Measurements from ENCODE around the gene TLK2.

The TLK2 gene

DNA sequence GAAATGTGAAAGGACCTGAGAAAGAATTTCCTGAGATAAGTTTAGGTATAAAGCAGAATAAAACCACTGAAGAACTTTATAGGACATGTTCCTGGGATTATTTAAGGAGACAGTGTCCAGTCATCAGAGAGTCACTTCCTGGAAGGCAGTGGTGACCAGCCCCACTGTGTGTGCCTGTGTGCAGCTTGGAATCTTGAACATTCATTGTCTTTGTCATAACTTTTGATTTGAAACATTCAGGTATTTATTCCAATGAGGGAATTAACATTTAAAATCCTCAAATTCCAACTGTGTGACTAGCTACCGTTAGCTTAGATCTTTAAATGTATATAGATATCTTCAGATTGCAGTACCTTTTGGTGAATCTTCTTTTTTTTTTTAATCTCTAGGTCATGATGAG is 87.2 kb downstream of the TLK2 start:
- no peaks in the 10 kb centered on the region for H3K27me3 ChIP-seq (replicated peaks; ENCODE audit: control insufficient read depth, insufficient read depth, low read length)
- H3K36me3 ChIP-seq (ENCODE audit: control insufficient read depth, insufficient read depth, low read length): peaks cover 3% of the 10 kb centered on the region
- H3K4me3 ChIP-seq (replicated peaks; ENCODE audit: low read depth, low read length): no peak overlapping the region
- no peak for DNase-seq (ENCODE audit: extremely low read depth, insufficient read length)
- TF ChIP-seq, protein P1, sequence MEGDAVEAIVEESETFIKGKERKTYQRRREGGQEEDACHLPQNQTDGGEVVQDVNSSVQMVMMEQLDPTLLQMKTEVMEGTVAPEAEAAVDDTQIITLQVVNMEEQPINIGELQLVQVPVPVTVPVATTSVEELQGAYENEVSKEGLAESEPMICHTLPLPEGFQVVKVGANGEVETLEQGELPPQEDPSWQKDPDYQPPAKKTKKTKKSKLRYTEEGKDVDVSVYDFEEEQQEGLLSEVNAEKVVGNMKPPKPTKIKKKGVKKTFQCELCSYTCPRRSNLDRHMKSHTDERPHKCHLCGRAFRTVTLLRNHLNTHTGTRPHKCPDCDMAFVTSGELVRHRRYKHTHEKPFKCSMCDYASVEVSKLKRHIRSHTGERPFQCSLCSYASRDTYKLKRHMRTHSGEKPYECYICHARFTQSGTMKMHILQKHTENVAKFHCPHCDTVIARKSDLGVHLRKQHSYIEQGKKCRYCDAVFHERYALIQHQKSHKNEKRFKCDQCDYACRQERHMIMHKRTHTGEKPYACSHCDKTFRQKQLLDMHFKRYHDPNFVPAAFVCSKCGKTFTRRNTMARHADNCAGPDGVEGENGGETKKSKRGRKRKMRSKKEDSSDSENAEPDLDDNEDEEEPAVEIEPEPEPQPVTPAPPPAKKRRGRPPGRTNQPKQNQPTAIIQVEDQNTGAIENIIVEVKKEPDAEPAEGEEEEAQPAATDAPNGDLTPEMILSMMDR (IDR thresholded peaks at IDR 0.05; ENCODE audit: insufficient read depth, low read length, poor library complexity, severe bottlenecking): no peak

DNA sequence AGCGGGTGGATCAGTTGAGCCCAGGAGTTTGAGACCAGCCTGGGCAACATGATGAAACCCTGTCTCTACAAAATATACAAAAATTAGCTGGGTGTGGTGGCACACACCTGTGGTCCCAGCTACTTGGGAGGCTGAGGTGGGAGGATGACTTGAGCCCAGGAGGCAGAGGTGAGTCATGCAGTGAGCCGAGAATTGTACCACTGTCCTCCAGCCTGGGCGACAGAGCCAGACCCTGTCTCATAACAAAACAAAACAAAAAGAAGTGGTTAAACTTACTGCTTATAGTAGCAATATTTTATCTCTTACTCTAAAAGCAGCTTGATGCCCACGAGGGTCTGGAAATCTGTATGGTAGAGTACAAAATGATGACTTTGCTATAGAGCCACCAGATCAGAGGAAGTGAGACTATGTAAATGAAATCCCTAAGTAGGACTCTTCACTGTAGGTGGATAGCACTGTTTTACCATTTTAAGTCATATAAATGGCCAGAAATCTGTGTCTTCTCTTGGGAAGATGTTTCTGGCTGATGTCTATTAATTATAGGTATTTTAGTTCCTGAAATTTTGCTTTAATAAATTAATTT is 88.5 kb downstream of the TLK2 start:
- TF ChIP-seq, protein P1 (IDR thresholded peaks at IDR 0.05; ENCODE audit: insufficient read depth, low read length, poor library complexity, severe bottlenecking): no peak

DNA sequence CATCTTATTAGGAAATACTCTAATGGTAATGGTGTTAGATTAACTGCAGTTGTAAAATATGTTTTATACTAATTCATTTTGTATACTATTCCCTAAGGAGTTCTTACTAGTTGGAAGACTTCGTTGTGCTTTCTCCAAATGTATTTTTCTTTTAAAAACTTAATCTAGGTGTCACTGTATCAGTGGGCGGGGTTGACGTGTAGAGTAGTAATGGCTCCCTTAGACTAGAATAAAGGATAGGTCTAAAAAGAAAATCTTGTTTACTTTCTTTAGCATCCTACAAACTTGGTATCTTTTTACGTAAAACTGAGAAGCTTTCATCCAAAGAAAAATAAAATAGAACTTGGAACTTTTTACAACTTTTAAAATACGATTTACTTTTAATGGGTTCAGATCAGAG is 93.9 kb downstream of the TLK2 start:
- Histone ChIP-seq H3K27me3 (replicated peaks; ENCODE audit: control insufficient read depth, insufficient read depth, low read length) (no peaks in the 10 kb centered on the region), H3K36me3 (ENCODE audit: control insufficient read depth, insufficient read depth, low read length) (peaks cover 3% of the 10 kb centered on the region; the same call in 1 of the 2 replicates), H3K4me3 (replicated peaks; ENCODE audit: low read depth, low read length) (no peak overlapping the region)
- DNase-seq (ENCODE audit: extremely low read depth, insufficient read length): no peak
- TF ChIP-seq, protein P1 (IDR thresholded peaks at IDR 0.05; ENCODE audit: insufficient read depth, low read length, poor library complexity, severe bottlenecking): no peak

More for the DNA sequence above, 88.5 kb downstream of the TLK2 start:
- no peak overlapping the region for H3K4me3 ChIP-seq (replicated peaks; ENCODE audit: low read depth, low read length)
- peaks cover 3% of the 10 kb centered on the region for H3K36me3 ChIP-seq (ENCODE audit: control insufficient read depth, insufficient read depth, low read length)
- DNase-seq (ENCODE audit: extremely low read depth, insufficient read length): no peak
- no peaks in the 10 kb centered on the region for H3K27me3 ChIP-seq (replicated peaks; ENCODE audit: control insufficient read depth, insufficient read depth, low read length)

DNA sequence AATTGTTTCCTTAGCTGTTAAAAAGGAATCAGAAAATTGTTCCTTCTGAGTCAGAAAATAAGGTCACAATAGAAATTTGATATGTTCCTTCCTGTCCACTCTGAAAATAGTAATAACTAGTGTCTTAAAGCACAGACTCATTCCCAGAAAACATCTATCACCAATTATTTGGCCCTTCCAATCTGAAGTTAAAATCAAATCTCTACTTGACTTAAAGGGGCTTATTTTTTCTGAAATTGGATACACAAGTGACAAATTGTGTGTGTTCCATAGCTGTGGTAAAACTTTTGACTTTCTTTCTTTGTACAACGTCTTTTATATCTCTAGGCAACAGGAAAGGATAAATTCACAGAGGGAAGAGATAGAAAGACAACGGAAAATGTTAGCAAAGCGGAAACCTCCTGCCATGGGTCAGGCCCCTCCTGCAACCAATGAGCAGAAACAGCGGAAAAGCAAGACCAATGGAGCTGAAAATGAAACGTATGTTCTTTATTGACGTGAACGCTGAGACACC is 94.3 kb downstream of the TLK2 start:
- DNase-seq (ENCODE audit: extremely low read depth, insufficient read length): no peak
- H3K36me3 ChIP-seq (ENCODE audit: control insufficient read depth, insufficient read depth, low read length): peaks cover 3% of the 10 kb centered on the region; the same call in 1 of the 2 replicates
- no peak overlapping the region for H3K4me3 ChIP-seq (replicated peaks; ENCODE audit: low read depth, low read length)
- no peaks in the 10 kb centered on the region for H3K27me3 ChIP-seq (replicated peaks; ENCODE audit: control insufficient read depth, insufficient read depth, low read length)
- TF ChIP-seq, protein P1 (IDR thresholded peaks at IDR 0.05; ENCODE audit: insufficient read depth, low read length, poor library complexity, severe bottlenecking): no peak

DNA sequence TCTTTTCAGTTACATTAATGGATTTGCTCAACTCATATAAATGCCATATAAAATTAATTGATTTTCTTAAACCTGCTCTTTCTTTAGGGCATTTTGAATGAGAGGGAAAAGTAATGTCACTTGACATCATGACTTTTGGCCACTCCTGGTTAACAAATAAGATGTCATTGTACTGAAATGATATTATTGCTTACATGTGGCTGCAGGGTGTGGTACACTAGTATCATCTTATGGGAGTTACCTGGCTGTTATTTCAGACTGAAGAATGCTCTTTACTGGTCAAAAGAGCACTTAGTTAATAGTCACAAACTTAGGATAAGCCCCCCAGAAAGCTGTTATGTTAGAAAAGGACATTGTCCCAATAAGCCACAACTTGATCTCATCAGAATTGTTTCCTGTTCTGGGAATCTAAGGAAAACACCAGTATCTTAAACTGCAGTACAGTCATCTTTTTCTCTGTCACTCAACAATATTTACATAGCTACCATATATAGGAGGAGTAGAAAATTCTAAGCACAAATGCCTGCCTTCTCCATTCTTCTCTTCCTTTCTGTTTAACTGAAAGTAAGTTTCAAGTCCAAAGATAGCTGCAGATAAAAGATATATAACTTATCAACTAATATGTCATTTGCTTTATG is 95.0 kb downstream of the TLK2 start:
- DNase-seq (ENCODE audit: extremely low read depth, insufficient read length): no peak
- TF ChIP-seq, protein P1 (IDR thresholded peaks at IDR 0.05; ENCODE audit: insufficient read depth, low read length, poor library complexity, severe bottlenecking): no peak
- Histone ChIP-seq H3K36me3 (ENCODE audit: control insufficient read depth, insufficient read depth, low read length) (peaks cover 3% of the 10 kb centered on the region; the same call in 1 of the 2 replicates), H3K27me3 (replicated peaks; ENCODE audit: control insufficient read depth, insufficient read depth, low read length) (no peaks in the 10 kb centered on the region), H3K4me3 (replicated peaks; ENCODE audit: low read depth, low read length) (no peak overlapping the region)
